DMS153 (cell line): ENCODE results near the gene RRM2.

Source experiments
- DNase-seq: peaks from one replicate; lab custom pipeline; 2025; lab: John Stamatoyannopoulos, UW

RRM2 gene

DNA sequence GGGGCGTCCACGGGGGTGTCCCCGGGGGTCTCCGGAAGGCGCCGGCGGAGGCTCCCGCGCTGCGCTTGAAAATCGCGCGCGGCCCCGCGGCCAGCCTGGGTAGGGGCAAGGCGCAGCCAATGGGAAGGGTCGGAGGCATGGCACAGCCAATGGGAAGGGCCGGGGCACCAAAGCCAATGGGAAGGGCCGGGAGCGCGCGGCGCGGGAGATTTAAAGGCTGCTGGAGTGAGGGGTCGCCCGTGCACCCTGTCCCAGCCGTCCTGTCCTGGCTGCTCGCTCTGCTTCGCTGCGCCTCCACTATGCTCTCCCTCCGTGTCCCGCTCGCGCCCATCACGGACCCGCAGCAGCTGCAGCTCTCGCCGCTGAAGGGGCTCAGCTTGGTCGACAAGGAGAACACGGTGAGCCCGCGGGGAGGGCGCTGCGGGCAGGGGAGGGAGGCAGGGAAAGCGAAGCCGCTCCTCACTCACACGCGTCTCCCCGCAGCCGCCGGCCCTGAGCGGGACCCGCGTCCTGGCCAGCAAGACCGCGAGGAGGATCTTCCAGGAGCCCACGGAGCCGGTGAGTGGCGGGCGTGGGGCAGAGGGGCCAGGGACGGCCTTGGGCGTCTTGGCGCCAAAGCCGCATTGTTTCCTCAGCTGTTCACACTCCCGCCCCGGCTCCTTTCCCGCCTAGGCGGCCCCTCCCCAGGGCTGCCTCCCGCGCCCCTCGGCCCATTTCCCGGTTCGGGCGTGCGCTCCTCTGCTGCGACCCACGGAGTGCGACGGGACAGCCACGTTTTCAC is at the start of gene RRM2:
RRM2 (plus strand) TSS at position 240 of the 781 bp plus-strand sequence; CDS start at position 300, 60 bp downstream.
- DNase-seq, result peak; percentile 80

DNA sequence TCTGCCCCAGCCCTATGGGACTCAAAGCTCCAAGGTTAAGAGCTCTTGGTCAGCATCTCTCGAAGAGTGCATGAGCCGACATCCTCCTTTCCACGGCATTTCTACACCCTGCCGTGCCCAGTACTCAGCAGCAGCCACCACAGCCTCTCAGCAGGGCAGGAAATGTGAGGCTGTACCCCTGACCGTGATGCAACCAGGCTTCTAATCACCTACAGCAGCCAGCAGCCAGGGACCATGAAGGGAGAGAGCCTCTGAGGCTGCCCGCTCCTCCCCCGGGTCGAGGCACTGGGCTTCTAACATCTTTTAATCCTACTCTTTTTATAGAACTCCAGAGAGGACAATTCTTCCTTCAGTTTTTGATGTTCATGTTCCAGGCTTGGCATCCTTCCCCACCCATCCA is 48.8 kb upstream of the RRM2 start:
- DNase-seq, result no peak

DNA sequence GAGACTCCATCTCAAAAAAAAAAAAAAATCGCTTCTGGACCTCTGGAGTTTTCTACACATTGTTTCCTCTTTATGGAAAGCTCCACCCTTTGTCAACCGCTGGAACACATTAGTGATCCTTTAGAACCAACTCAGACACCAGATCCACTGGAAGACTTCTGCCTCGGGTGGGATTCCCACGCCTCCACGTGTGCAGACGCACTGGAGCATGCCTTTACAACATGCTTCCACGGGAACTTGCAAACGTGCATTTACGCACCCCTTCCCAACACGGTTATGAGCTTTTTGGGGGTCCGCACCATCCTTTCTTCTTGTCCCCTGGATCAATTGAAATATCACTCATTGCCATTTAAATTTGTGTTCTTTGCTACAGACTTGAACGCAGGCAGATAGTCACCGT is 47.4 kb upstream of the RRM2 start:
- DNase-seq, result no peak

DNA sequence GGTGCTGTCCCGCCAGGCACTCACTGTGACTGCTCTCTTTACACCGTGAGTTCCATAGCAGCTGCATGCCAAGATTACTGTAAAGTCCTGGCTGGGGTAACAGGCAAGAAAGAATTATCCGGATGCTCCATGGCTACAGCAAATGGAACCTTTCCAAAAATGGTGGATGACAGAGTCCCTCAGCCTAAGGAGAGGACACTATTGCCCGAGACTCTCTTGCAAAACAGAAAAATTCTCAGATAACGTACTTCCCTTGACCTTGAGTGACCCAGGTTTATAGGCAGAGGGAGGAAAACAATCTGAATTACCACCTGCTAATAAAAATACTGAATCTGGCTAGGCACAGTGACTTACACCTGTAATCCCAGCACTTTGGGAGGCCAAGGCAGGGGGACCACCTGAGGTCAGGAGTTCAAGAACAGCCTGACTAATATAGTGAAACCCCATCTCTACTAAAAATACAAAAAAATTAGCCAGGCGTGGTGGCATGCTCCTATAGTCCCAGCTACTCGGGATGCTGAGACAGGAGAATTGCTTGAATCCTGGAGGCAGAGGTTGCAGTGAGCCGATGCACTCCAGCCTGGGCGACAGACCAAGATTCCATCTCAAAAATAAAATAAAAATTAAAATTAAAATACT is 46.8 kb upstream of the RRM2 start:
- no peak for DNase-seq

DNA sequence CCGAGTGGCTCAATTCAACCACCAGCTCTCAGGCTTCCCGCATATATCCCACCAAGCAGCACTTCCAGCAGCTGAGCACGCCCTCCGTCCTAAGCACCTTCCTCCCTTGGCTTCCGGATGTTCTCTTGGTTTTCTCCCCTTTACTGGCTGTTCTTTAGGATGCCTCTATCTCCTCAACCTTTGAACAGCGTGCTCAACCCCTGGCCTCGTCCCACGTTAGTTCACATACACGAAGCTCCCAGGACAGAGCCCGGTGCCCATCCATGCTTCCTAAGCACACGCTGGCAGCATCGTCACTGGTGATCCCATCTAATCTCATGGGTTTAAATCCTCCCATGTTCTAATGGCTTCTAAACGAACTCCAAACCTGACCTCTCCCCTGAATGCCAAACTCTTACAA is 46.0 kb upstream of the RRM2 start:
- DNase-seq, result no peak

DNA sequence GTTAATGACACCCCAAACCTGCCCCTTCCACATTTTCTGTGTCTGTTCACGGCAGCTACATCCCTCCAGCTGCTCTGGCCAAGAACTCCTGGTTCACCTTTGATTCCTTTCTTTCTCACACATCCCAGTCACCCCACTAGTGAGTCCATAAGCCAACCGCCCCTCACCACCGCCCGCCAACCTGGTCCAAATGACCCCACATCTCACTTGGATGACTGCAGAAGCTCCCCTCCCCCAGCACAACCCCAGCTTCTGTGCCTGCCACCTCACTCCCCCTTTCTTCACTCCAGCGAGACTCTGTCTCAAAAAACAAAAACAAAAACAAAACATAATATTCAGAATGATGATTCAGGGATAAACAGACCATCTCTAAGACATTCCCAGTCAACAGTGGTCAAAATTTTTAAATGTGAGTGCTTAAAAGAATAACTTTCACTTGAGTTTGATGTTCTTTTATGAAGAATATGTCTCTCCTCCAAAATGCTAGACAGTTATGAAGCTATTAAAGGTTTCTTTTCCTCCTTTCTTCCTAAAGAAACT is 45.5 kb upstream of the RRM2 start:
- DNase-seq, result no peak

DNA sequence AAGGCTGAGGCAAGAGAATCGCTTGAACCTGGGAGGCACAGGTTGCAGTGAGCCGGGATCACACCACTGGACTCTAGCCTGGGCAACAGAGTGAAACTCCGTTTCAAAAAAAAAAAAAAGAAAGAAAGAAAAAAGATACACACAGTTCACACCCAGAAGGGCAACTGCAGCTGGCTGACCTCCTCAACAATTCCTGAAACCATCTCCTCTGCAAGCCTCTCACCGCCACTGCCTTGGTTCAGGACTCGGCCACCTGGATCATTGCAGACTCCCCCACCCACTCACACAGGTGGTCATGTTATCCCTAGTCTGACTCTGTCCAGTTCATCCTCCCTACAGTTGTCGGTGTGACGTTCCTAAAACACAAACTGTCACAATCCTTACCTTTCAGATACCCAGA is 44.5 kb upstream of the RRM2 start:
- no peak for DNase-seq

DNA sequence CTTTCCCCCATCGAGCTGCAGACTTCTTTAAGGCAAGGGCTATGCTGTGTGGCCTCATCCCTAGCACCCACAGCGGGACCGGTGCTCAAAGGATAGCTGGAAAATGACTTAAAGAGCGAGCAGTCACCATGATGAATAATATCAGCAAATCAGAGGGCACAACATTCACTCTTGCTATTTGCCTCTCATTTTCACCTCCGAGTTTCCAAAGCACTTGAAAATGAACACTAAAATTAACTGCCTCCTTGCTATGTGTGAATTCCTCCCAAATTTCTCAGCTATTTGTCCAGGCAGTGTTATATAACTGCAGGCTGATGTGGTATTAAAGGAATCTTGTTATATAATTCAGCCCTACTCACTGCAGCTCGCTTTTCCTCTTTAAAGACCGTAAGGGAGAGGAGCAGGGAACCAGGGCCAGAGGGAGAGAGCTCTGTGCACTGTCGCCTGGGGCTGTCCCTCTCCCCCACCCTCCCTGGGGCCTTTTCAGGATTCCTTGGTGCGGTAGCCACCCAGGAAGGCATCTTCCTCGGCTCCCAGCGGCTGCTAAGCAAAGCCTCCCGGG is 43.8 kb upstream of the RRM2 start:
- DNase-seq, result no peak

DNA sequence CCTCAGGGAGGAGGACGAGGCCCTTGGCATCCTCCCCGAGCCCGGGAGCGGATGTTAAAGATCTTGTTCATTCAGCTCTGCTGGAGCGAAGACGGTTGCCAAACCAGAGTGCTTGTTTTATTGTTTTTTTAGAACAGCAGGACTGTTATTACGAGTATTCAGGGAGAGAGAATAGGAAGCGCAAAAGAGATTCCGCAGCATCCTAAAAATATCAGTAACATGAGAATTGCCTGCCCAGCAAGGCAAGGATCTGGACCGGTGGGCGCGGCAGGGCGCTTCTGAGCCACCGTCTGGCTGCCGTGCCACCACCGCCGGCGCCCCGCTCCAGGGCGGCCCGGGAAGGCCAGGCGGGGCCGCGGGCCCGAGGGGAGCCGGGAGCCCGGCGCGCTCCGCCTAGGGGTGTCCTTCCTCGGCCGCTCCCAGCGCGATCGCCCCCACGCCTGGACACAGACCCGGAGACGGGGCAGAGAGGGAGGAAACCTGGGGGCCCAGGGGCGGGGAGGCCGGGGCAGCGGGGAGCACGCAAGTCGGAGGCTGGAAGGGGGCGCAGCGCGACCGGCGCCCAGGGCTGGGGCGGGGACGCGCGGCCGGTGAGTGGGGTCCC is 43.2 kb upstream of the RRM2 start:
- DNase-seq, result no peak

DNA sequence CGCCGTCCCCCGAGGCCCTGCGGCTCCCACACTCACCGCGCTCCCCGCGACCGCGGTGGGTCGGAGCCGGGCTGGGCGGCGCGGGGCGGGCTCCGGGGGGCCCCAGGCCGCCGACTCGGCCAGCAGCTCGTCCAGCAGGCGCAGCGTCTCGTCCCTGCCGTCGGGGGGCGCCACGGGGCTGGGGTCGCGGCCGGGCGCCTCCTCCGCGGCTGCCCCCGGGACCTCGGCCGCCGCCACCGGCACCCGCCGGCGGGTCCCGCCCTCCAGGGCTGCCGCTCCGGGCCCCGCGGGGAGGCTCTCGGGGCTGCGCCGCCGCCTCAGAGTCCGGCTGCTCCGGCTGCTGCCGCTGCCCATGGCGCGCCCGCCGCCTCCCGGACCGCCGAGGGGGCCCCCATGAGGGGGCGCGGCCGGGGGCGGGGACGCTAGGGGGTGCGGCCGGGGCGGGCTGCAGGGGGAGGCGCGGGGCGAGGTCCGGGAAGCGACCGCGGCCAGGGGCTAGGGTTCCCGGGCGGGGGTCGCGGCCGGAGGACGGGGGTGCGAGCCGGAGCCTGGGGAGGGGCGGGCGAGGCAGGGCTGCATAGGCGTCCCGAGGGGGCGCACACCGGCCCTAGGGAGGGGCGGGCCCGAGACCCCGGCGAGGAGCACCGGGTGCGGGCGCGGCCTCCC is 42.5 kb upstream of the RRM2 start, which contains the start of gene CYS1:
CYS1 (minus strand) TSS at position 542 of the 666 bp plus-strand sequence; CDS start at position 354, 188 bp downstream.
- no peak for DNase-seq

DNA sequence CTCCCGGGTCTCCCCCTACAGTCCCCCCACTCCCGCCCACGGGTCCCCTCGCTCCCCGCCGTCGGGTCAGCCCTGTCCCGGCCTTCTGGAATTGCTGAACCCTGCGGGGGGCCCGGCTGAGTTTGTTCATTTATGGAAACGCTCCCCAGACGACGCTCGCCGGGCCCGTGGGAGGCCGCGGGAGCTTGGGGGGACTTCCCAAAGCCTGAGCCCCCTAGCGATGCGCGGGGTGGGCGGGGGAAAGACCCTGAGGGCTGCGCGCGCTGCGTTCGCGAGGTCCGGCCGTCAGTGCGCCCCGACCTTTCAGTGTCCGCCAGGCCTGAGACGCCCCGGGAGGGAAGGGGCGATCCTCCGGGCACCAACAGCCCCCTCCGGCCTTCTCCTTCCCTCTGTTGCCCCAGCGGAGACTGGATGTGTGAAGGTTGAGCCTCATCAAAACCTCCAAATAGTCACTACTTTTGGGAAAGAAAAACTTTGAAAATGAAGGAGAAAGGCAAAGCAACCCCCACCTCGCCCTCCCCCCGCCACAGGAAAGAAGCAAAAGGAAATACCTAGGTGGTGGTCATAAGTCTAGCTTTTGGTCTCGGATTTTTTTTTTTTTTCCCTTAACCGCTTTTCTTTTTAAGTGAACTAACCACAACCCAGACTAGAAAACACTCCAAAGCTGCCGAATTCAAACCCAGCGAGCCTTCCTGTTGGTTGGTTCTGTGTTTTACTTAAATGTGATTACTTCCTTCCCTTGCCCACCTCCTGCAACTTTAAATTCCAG is 41.8 kb upstream of the RRM2 start:
- no peak for DNase-seq

DNA sequence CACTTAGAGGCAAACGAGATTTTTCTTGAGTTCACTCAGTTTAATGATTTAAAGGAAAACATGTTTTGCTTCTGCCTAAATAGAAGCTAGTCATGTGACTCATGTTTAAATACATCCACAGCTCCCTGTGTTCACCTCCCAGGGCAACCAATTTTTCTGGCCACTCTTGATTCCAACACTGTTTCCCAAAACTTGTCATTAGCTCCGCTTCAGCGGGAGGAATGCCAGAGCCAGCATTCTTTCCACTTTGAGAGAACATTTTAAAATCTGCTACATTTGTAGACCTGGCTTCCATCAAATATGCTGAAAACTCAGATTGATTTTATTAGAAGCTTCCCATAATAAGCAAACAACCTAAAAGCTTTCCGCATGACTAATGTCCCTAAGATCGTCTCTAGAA is 39.5 kb upstream of the RRM2 start:
- DNase-seq, result no peak

DNA sequence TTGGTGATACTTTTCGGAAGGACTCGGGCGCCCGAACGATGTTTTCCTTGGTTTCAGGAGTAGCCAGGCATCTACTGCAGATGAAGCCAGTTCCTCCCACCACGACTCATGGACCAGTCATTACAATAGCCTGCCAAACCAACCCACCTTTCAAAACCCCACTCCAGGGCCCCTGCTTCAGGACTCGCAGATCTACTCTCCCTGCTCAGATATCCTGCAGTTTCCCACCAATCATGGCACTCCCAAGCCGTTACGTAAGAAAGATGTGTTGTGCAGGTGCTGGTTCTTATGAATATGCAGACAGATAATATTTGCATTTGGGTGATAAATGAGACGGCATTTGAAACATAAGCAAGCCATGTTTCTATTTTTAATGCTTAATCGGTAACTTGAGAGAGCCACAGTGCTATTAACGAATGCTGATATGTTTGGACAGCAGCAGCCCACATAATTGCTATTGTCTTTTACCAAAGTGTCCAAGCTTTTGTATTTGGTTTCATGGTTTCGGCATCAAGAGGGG is 38.8 kb upstream of the RRM2 start:
- DNase-seq, result no peak

DNA sequence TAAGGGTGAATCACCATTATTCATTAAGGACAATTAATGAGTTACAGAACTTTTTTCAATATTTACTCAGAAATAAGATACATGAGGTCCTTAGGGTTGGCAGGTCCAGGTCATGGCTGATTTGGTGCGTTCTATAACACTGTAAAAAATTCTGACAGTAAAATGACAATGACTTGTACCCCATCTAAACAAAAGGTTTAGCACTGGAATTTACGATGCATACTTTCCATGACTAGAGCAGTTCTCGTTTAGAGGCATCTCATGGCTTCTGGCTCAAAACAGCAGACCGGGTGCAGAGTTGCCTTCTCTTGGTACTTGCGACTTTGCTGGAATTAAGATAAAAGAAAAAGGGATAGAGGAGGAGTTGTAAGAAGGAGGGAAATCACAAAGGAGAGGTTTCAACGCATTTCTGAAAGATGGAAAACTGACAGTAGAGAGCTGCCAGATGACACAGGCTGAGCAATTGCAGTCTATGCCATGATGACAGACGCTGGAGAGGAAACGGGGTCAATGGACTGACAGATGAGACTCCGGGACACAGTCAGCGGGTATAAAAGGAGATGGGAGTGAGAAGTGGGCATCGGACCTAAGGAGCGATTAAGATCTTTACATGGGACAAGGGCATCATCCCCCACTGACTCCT is 38.2 kb upstream of the RRM2 start:
- no peak for DNase-seq

DNA sequence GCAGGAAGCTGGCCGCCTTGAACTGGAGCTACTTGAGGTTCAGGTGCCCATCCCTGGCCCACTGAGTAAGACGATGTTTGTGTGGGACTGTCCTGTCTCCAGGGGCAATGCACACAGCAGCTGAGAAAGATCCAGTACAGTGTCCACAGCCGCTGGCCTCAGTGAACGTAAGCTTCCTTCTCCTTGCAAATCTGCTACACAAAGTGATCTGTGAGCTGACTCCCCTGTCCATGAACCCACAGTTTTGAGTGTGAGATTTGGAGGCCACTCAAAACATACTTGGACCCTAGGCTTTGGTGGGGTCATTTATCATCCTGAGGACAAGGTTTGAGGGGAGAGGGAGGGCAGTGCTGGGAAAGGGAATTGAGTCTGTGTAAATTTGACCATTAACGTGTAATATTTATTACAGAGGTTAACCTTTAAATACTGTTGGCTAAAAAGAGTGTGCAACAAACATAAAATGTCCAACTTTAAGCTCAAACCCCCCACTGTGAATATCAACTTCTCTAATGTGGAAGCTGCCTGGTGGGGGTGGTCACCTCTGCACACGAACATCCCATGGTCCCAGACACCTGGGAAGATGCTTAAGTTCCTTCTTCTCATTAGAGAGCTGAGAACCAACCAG is 37.4 kb upstream of the RRM2 start:
- DNase-seq, result no peak

DNA sequence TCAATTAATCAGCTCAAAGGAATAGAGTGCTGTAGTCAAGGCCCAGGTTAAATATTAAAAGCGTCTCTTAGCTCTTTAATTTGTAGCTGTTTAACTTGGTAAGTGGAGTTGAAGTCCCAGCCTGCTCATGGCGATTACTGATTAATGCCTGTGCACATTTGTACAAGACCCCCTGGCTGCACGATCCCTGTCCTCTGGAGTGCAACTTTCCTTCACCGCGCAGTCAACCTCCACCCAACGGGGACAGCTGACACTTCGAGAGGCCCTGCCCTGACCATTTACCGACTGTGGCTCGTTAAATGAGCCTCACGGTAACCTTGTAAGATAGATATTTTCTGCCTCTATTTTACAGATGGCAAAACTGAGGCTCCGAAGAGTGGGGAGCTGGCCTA is 36.9 kb upstream of the RRM2 start:
- DNase-seq, result no peak

DNA sequence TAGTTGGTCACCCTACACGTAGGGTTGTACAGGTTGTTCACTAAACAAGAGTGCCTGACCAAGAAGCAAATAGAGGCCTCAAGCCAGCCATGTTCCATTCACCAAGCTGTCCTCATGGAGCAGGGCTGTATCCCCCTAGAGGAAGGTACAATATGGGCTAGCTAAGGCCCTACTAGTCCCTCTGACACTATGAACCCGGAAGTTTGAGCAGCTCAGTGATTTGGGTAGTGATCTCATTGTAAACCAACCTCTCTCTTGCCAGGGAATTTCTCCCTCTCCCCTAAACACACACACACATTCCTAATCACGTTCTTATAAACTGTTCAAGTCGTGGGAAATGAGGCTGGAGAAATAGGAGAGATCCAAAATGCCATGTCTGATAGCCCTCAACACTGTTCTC is 35.6 kb upstream of the RRM2 start:
- no peak for DNase-seq

DNA sequence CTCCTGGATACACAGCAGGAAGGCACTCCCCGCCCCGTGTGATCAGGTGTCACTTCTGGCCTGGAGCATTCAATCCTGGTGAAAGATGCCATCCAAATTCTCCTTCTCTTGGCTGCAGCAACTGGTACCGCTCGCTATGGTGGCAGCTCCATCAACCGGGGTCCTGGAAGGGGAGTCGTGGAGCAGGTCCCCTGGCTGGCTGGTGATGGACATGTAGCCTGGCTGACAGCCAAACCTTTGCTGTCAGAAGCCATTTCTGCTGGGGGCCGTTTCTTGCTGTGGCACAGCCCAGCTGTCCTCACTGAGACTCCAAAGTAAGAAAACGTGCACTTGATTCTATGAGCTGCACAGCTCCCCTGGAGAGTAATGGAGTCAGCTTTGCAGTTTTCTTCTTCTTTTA is 35.2 kb upstream of the RRM2 start:
- no peak for DNase-seq

DNA sequence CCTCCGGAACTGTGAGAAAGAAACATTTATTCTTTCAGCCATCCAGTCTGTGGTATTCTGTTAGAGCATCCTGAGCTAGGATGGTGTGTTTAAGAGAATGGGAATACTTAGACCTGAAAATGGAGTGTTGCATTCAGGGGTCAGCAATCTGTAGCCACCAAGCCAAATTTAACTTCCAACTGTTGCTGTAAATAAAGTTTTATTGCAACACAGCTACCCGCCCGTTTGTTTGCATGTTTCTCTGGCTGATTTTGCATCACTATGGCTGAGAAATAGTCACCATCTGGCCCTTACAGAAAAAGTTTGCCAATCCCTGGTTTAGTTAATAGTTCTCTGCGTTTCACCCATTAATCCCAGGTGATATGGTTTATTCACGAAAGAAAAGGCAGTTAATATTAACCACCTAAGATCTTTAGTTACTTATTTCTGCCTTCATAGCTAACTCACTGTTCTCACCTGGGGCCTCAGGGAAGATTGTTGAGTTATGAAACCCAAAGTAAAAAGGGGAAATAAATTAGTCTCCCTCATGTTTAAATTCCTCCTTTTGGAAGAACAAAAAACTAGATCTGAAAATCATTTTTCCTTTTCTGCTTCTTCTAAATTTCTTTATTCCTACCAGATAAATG is 32.9 kb upstream of the RRM2 start:
- DNase-seq, result no peak
